Endodermal cell (in vitro differentiated cells): Measurements from ENCODE around the gene TTLL5. TPM values are rescaled to one million over a fixed set of nuclear protein-coding genes. Genes with fewer than 3 reads are reported as not detected.

Experiments used
- DNase-seq: peaks from one replicate; pipeline ENCODE4 v3.0.0-alpha.2; 2017
- H3K27ac ChIP-seq: 2 replicates; pipeline ENCODE4 v1.5.1; 2013; ENCODE audit warnings: mild to moderate bottlenecking, low read depth, low read length, moderate library complexity
- H3K27me3 ChIP-seq: 2 replicates; pipeline ENCODE4 v1.6.1; 2013; ENCODE audit warnings: mild to moderate bottlenecking, low read length, moderate library complexity; ENCODE audit not compliant: insufficient read depth, control insufficient read depth, poor library complexity, severe bottlenecking
- H3K36me3 ChIP-seq: 2 replicates; pipeline ENCODE4 v1.7.0; 2013; ENCODE audit warnings: mild to moderate bottlenecking, low read length, moderate library complexity; ENCODE audit not compliant: control insufficient read depth, insufficient read depth
- H3K4me1 ChIP-seq: one replicate; pipeline ENCODE4 v1.7.0; 2013; ENCODE audit warnings: low read length; ENCODE audit not compliant: control insufficient read depth, insufficient read depth
- H3K4me3 ChIP-seq: 2 replicates; pipeline ENCODE4 v1.5.1; 2013; ENCODE audit warnings: mild to moderate bottlenecking, low read length, moderate library complexity
- H3K9ac ChIP-seq: 2 replicates; pipeline ENCODE4 v1.6.1; 2013; ENCODE audit warnings: mild to moderate bottlenecking, low read length, moderate library complexity; ENCODE audit not compliant: poor library complexity, severe bottlenecking; ENCODE audit errors: extremely low read depth
- H3K9me3 ChIP-seq: 2 replicates; pipeline ENCODE4 v1.6.1; 2013; ENCODE audit warnings: mild to moderate bottlenecking, low read length, moderate library complexity; ENCODE audit not compliant: control insufficient read depth
- H3K27ac Mint-ChIP-seq: 2 replicates; pipeline ENCODE4 v1.8.0; 2020; ENCODE audit warnings: mixed read lengths
- H3K27me3 Mint-ChIP-seq: 2 replicates; pipeline ENCODE4 v1.8.0; 2021; ENCODE audit warnings: mild to moderate bottlenecking, mixed read lengths; ENCODE audit not compliant: insufficient read depth
- H3K36me3 Mint-ChIP-seq: 2 replicates; pipeline ENCODE4 v1.8.0; 2020; ENCODE audit warnings: low read depth, mixed read lengths
- H3K4me1 Mint-ChIP-seq: 2 replicates; pipeline ENCODE4 v1.8.0; 2020; ENCODE audit warnings: mixed read lengths
- H3K4me3 Mint-ChIP-seq: 2 replicates; pipeline ENCODE4 v1.8.0; 2020; ENCODE audit warnings: mild to moderate bottlenecking, moderate library complexity, mixed read lengths
- H3K9me3 Mint-ChIP-seq: 2 replicates; pipeline ENCODE4 v1.8.0; 2020; ENCODE audit warnings: mild to moderate bottlenecking, mixed read lengths
- WGBS, 2 experiments: methylation state at CpG; one replicate each; pipeline versions ENCODE4 v1.1.5 to v1.1.7; 2013; ENCODE audit warnings: missing lambda C conversion rate in 2 of 2, mixed read lengths in 1 of 2; ENCODE audit not compliant: insufficient coverage in 1 of 2, insufficient read length in 1 of 2; 5-methylcytosine and 5-hydroxymethylcytosine counted together
- total RNA-seq, 2 donors: library from RNA; stranded (reverse); fragmentation: NEBNext Ultra II Directional in 1 of 2; extraction: Animal tissue kit (Norgen Biotek cat#: 25700) in 1 of 2; gene quantifications; 2 replicates in 1 of 2; 3 replicates in 1 of 2; pipeline ENCODE4 v1.2.1, GENCODE V29; 2021
- TF ChIP-seq, protein P1 (sequence below): fragments of 200-600 bp; sonication (generic); conservative IDR thresholded peaks from 2 replicates; pipeline ENCODE4 v1.5.0; 2021; ENCODE audit warnings: antibody characterized with exemption, mild to moderate bottlenecking

TTLL5 gene
- total RNA-seq, 2 donors from 2014 or later = 50.5 to 54.2 TPM

DNA sequence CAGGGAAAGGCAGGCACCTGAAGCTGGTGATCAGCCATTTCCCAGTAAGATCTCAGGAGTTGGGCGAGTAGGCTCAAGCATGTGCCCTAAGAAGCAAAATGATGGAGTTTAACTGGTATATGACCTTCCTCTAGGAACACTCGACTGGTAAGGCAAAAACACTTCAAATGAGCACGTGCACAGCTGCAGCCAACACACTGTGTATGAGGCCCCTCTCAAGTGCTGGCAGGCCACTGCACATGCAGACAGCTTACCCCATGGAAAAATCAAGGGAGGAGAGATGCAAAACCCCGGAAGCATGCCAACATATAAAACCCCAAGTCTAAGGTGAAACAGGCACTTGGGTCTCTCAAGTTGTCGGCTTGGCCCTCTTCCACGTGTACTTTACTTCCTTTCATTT lies 39.2 kb downstream of the TTLL5 start:
- WGBS, 2 experiments = 94 to 96% methylated on average over 4 to 6 of the region's 6 CpGs
- Histone ChIP-seq H3K9ac (no peak overlapping the region), H3K4me1 (peaks cover 7% of the 10 kb centered on the region), H3K27ac (no peak overlapping the region), H3K27me3 (no peaks in the 10 kb centered on the region), H3K9me3 (peaks cover 13% of the 10 kb centered on the region), H3K36me3 (peaks cover 75% of the 10 kb centered on the region), H3K4me3 (no peak overlapping the region)
- H3K27me3 Mint-ChIP-seq = no peaks in the 10 kb centered on the region
- TF ChIP-seq, protein P1, sequence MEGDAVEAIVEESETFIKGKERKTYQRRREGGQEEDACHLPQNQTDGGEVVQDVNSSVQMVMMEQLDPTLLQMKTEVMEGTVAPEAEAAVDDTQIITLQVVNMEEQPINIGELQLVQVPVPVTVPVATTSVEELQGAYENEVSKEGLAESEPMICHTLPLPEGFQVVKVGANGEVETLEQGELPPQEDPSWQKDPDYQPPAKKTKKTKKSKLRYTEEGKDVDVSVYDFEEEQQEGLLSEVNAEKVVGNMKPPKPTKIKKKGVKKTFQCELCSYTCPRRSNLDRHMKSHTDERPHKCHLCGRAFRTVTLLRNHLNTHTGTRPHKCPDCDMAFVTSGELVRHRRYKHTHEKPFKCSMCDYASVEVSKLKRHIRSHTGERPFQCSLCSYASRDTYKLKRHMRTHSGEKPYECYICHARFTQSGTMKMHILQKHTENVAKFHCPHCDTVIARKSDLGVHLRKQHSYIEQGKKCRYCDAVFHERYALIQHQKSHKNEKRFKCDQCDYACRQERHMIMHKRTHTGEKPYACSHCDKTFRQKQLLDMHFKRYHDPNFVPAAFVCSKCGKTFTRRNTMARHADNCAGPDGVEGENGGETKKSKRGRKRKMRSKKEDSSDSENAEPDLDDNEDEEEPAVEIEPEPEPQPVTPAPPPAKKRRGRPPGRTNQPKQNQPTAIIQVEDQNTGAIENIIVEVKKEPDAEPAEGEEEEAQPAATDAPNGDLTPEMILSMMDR = no peak
- H3K4me3 Mint-ChIP-seq = no peak overlapping the region
- DNase-seq = no peak
- H3K36me3 Mint-ChIP-seq = peaks cover 55% of the 10 kb centered on the region
- H3K9me3 Mint-ChIP-seq = peaks cover 8% of the 10 kb centered on the region
- H3K4me1 Mint-ChIP-seq = peaks cover 23% of the 10 kb centered on the region
- no peak overlapping the region for H3K27ac Mint-ChIP-seq

GRCh38 chr14:75702122-75702521 lies 41.1 kb downstream of the TTLL5 start:
- peaks cover 44% of the 10 kb centered on the region for H3K36me3 Mint-ChIP-seq
- H3K27ac ChIP-seq = no peak overlapping the region
- peaks cover 32% of the 10 kb centered on the region for H3K4me1 Mint-ChIP-seq
- peaks cover 64% of the 10 kb centered on the region for H3K36me3 ChIP-seq
- no peaks in the 10 kb centered on the region for H3K27me3 Mint-ChIP-seq
- H3K9me3 ChIP-seq = no peaks in the 10 kb centered on the region
- peaks cover 11% of the 10 kb centered on the region for H3K4me1 ChIP-seq
- no peak overlapping the region for H3K4me3 Mint-ChIP-seq
- no peaks in the 10 kb centered on the region for H3K27me3 ChIP-seq
- DNase-seq = no peak
- H3K9ac ChIP-seq = no peak overlapping the region
- WGBS, 2 experiments = 73 to 86% methylated on average over 1 to 2 of the region's 2 CpGs
- peak overlapping the region; percentile 2 for H3K4me3 ChIP-seq
- TF ChIP-seq, protein P1 = no peak
- H3K9me3 Mint-ChIP-seq = no peaks in the 10 kb centered on the region
- peak overlapping the region; percentile 83 for H3K27ac Mint-ChIP-seq

- H3K27me3 Mint-ChIP-seq = no peaks in the 10 kb centered on the region
- 64% methylated on average over 3 of the region's 3 CpGs; no CpG with 5 or more reads in 1 of the 2 experiments for WGBS, 2 experiments
- H3K4me1 Mint-ChIP-seq = peaks cover 32% of the 10 kb centered on the region
- H3K4me1 ChIP-seq = peaks cover 11% of the 10 kb centered on the region
- peak overlapping the region; percentile 83 for H3K27ac Mint-ChIP-seq
- peak; percentile 70 for DNase-seq
- no peaks in the 10 kb centered on the region for H3K9me3 Mint-ChIP-seq
- no peaks in the 10 kb centered on the region for H3K9me3 ChIP-seq
- TF ChIP-seq, protein P1 = no peak
- peak overlapping the region; percentile 39 for H3K27ac ChIP-seq
- no peak overlapping the region for H3K4me3 Mint-ChIP-seq
- no peaks in the 10 kb centered on the region for H3K27me3 ChIP-seq
- H3K9ac ChIP-seq = no peak overlapping the region
- H3K36me3 Mint-ChIP-seq = peaks cover 42% of the 10 kb centered on the region
- H3K36me3 ChIP-seq = peaks cover 66% of the 10 kb centered on the region
- H3K4me3 ChIP-seq = no peak overlapping the region
Measured at GRCh38 chr14:75702616-75703261, 41.7 kb downstream of the TTLL5 start.
